ENCODE measurements around the gene GPR84. TPM values are rescaled to one million over a fixed set of nuclear protein-coding genes. Genes with fewer than 3 reads are reported as not detected.
A peak's percentile ranks its signal among the peaks of the same experiment; 100 is the strongest.
"Not testable (repeated sequence)": the region's sequence is repeated elsewhere in the genome, so short reads cannot be mapped to it uniquely, and the experiment has no call there.

The GPR84 gene
- total RNA-seq, 1 experiment from 2014 or later, result not detected

GRCh38 chr12:54328595-54329337, 35.5 kb downstream of the GPR84 start:
- no peak for DNase-seq (ENCODE audit: low read depth)

- DNase-seq (ENCODE audit: low read depth), result not testable (repeated sequence)
Observed at GRCh38 chr12:54325442-54326109, 38.7 kb downstream of the GPR84 start.

GRCh38 chr12:54324617-54325441, 39.5 kb downstream of the GPR84 start, which contains the start of gene COPZ1:
TSS of gene COPZ1 (plus strand) at chr12:54325131. CDS start at chr12:54325164, 33 bp downstream.
- peak; percentile 99 for DNase-seq (ENCODE audit: low read depth)

- DNase-seq (ENCODE audit: low read depth), result no peak
Observed at GRCh38 chr12:54321363-54321762, 42.9 kb downstream of the GPR84 start.

Small RNA genes lying within 50 kb of the gene (small RNA-seq; reads per million reads assigned to genes)
- gene MIR148B, result 20.3 reads per million, percentile 93 among the genes with 10 or more reads in this experiment
- gene RN7SL744P, result not detected
- gene RNU6-950P, result not detected

Other genes with a start within 250 kb of the GPR84 start
- gene SMUG1, start 175.5 kb downstream of the GPR84 start, total RNA-seq (2014; rRNA removed; shearing (Covaris generic)), result 90.4 and 101 TPM in 2 replicates
- gene CBX5, start 84.4 kb downstream of the GPR84 start, total RNA-seq (2014; rRNA removed; shearing (Covaris generic)), result 55.9 and 67.6 TPM in 2 replicates
- gene HNRNPA1, start 83.8 kb downstream of the GPR84 start, total RNA-seq (2014; rRNA removed; shearing (Covaris generic)), result 500 and 660 TPM in 2 replicates
- gene NFE2, start 63.5 kb downstream of the GPR84 start, total RNA-seq (2014; rRNA removed; shearing (Covaris generic)), result 0.06 TPM in 1 of 2 replicates, not detected in the other
- gene COPZ1, start 39.4 kb downstream of the GPR84 start, total RNA-seq (2014; rRNA removed; shearing (Covaris generic)), result 83.5 and 96.9 TPM in 2 replicates
- 4.0 and 5.4 TPM in 2 replicates for gene ZNF385A, start 20.2 kb upstream of the GPR84 start, total RNA-seq (2014; rRNA removed; shearing (Covaris generic))
- 150 and 163 TPM in 2 replicates for gene ITGA5, start 54.8 kb upstream of the GPR84 start, total RNA-seq (2014; rRNA removed; shearing (Covaris generic))
- 2.1 TPM in 1 of 2 replicates, not detected in the other for gene GTSF1, start 109.1 kb upstream of the GPR84 start, total RNA-seq (2014; rRNA removed; shearing (Covaris generic))
- not detected in 2 replicates for gene NCKAP1L, start 133.3 kb upstream of the GPR84 start, total RNA-seq (2014; rRNA removed; shearing (Covaris generic))
- gene PDE1B, start 185.1 kb upstream of the GPR84 start, total RNA-seq (2014; rRNA removed; shearing (Covaris generic)), result not detected in 2 replicates
- not detected in 2 replicates for gene PPP1R1A, start 224.2 kb upstream of the GPR84 start, total RNA-seq (2014; rRNA removed; shearing (Covaris generic))